Transverse colon (tissue), 4 donors: ENCODE results near the gene KIF5A. TPM values are rescaled to one million over a fixed set of nuclear protein-coding genes. Genes with fewer than 3 reads are reported as not detected.

Source experiments
- DNase-seq: peaks from one replicate; pipeline ENCODE4 v3.0.0-alpha.2; 2019
- H3K27ac ChIP-seq, 4 donors: fragments of 200-600 bp; sonication (generic); 2 replicates each; pipeline ENCODE4 v1.5.1; 2016 to 2018; ENCODE audit warnings: inconsistent platforms in 4 of 4
- H3K27me3 ChIP-seq: fragments of 200-600 bp; sonication (generic); 2 replicates; pipeline ENCODE4 v1.5.1; 2017; ENCODE audit warnings: inconsistent platforms
- H3K36me3 ChIP-seq, 4 donors: fragments of 200-600 bp; sonication (generic); 2 replicates each; pipeline ENCODE4 v1.5.1; 2017 to 2019; ENCODE audit warnings: inconsistent platforms in 4 of 4
- H3K4me1 ChIP-seq, 4 donors: fragments of 200-600 bp; sonication (generic); 2 replicates each; pipeline ENCODE4 v1.5.1; 2017 to 2020; ENCODE audit warnings: inconsistent platforms in 4 of 4
- H3K4me3 ChIP-seq, 4 donors: fragments of 200-600 bp; sonication (generic); 1 replicate in 1 of 4; 2 replicates in 3 of 4; pipeline versions ENCODE4 v1.5.1 to v1.6.1; 2017 to 2019; ENCODE audit warnings: inconsistent platforms in 4 of 4
- H3K9me3 ChIP-seq, 2 donors: fragments of 200-600 bp; sonication (generic); 2 replicates each; pipeline ENCODE4 v1.5.1; 2017 to 2019; ENCODE audit warnings: inconsistent platforms in 2 of 2
- EP300 ChIP-seq: sonication (generic); formaldehyde crosslinking; IDR thresholded peaks from one replicate; pipeline ENCODE4 v1.6.1; 2017; ENCODE audit warnings: antibody characterized with exemption, low read depth
- POLR2A ChIP-seq: fragments of 450-650 bp; IDR thresholded peaks from one replicate; pipeline ENCODE4 v1.6.1; 2016; ENCODE audit warnings: antibody characterized with exemption, mild to moderate bottlenecking, moderate library complexity
- POLR2AphosphoS5 ChIP-seq, 3 donors: sonication (generic); formaldehyde crosslinking; IDR thresholded peaks; one replicate each; pipeline ENCODE4 v1.6.1; 2016; ENCODE audit warnings: antibody characterized with exemption in 3 of 3
- WGBS, 2 donors: methylation state at CpG; one replicate each; pipeline ENCODE4 v1.1.5; 2018; ENCODE audit warnings: low coverage in 1 of 2; 5-methylcytosine and 5-hydroxymethylcytosine counted together
- in situ Hi-C, 4 donors: fragments of 200-750 bp; cut with MboI; loops; one replicate each; pipeline versions ENCODE4 v1.15.0 to v1.15.1; 2017; ENCODE audit warnings: low sequenced_read_pairs in 3 of 4, low pct_ligation_motif_present in 1 of 4, low pct_unique_long_range_greater_than_20kb in 1 of 4
- intact Hi-C: fragments of 100-400 bp; cut with DNase I; formaldehyde crosslinking; loops from one replicate; pipeline ENCODE4 v1.15.1; 2023; ENCODE audit warnings: low total_unique reads
- total RNA-seq, 4 donors: library from RNA; depleted of rRNA; stranded (reverse); fragments of >200 nt; gene quantifications; one replicate each; pipeline ENCODE4 v1.1.0, GENCODE V29; 2016
- TF ChIP-seq, protein P1 (sequence below), 5 experiments: fragments of 200-600 bp in 3 of 5; fragments of 450-650 bp in 2 of 5; sonication (generic) in 3 of 5; IDR thresholded peaks; 1 replicate in 2 of 5; 2 replicates in 3 of 5; pipeline ENCODE4 v1.5.1; 2016 to 2017; ENCODE audit warnings: antibody characterized with exemption in 5 of 5, inconsistent platforms in 3 of 5, mild to moderate bottlenecking in 2 of 5, moderate library complexity in 1 of 5

KIF5A gene
- total RNA-seq, 4 donors from 2014 or later: 1.3 to 6.2 (median 1.6) TPM

DNA sequence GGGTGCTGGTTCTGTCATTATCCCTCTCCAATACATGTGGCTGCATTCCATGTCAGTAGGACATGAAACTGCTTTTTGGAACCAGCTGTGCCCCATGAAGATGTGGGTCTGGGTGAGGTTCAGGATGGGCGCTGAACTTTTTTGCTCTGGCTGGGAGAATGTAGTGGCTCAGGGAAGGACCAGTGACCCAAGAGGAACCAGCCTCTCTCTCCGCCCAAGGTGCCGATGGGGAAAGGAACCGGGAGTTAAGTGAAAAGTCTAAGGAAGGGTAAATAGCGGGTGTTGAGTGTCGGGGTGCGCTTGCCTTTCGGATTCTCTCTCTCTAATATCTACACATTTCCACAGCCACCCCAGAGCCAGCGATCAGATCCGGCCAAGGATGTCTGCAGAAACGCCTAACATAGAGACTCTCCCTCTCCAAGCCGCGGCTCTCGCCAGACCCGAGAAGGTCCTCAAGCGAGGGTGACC, 69.2 kb downstream of the KIF5A start:
- H3K27ac ChIP-seq: no peak overlapping the region
- TF ChIP-seq POLR2AphosphoS5 (IDR thresholded peaks at IDR 0.05) (no peak), POLR2A (no peak), EP300 (no peak)
- TF ChIP-seq, protein P1, sequence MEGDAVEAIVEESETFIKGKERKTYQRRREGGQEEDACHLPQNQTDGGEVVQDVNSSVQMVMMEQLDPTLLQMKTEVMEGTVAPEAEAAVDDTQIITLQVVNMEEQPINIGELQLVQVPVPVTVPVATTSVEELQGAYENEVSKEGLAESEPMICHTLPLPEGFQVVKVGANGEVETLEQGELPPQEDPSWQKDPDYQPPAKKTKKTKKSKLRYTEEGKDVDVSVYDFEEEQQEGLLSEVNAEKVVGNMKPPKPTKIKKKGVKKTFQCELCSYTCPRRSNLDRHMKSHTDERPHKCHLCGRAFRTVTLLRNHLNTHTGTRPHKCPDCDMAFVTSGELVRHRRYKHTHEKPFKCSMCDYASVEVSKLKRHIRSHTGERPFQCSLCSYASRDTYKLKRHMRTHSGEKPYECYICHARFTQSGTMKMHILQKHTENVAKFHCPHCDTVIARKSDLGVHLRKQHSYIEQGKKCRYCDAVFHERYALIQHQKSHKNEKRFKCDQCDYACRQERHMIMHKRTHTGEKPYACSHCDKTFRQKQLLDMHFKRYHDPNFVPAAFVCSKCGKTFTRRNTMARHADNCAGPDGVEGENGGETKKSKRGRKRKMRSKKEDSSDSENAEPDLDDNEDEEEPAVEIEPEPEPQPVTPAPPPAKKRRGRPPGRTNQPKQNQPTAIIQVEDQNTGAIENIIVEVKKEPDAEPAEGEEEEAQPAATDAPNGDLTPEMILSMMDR (IDR thresholded peaks at IDR 0.05): no peak
- no peak overlapping the region for H3K4me3 ChIP-seq
- WGBS, 2 donors: 54 to 56% methylated on average over 7 to 16 of the region's 16 CpGs
- no peak for DNase-seq
- intact Hi-C loops: no loop called here
- H3K36me3 ChIP-seq: no peaks in the 10 kb centered on the region
- in situ Hi-C loops: no loop called here
- H3K4me1 ChIP-seq: peaks cover 0 to 25% (median 17%) of the 10 kb centered on the region in 4 donors
- H3K9me3 ChIP-seq: no peaks in the 10 kb centered on the region
- H3K27me3 ChIP-seq: peaks cover 83% of the 10 kb centered on the region

DNA sequence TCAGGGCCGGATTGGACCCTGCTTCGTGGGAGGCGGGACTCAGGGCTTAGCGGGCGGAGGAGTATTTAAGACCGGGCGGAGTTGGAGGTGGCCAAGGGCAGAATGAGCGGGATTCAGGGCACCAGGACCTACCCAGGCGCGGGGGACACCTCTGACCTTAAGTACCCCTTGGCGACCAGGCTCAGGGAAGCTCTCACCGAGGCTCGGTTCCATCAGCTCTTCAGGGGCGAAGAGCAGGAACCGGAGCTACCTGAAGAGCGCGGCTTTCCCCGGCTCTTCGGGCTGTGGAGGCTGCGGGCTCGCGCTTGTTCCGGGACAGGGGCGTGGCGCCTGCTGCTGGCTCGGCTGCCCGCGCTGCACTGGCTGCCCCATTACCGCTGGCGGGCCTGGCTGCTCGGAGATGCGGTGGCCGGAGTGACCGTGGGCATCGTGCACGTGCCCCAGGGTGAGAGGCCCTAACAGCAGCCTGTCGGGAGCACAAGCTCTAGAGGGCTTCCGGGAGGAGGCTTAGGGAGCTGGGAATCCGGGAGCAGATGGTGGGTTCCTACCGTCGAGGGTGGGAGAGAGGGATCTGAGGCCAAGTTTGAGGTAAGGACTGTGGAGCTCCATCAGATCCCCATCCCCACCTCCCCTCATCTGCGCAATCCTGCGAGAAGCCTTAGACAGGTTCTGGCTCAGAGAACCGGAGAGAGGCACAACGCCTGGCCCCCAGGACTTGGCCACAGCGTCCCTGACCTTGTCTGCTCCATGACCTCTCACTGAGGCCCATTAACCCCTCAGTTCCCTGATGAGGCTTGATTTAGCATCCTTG, 69.8 kb downstream of the KIF5A start:
- no peak for DNase-seq
- intact Hi-C loops: no loop called here
- Histone ChIP-seq H3K27me3 (peaks cover 90% of the 10 kb centered on the region), H3K9me3 (no peaks in the 10 kb centered on the region), H3K4me1 (peaks cover 0 to 23% (median 15%) of the 10 kb centered on the region in 4 donors), H3K27ac (no peak overlapping the region), H3K36me3 (no peaks in the 10 kb centered on the region), H3K4me3 (no peak overlapping the region)
- 32% methylated on average over 23 of the region's 46 CpGs; no CpG with 5 or more reads in 1 of the 2 donors for WGBS, 2 donors
- TF ChIP-seq, protein P1 (IDR thresholded peaks at IDR 0.05): no peak
- no peak for TF ChIP-seq EP300
- in situ Hi-C loops: loop anchor here in 2 of 4 donors (5.0 to 10.0 kb wide), 2 partner anchors 37 to 45 kb away; no protein-coding TSS in a partner anchor

DNA sequence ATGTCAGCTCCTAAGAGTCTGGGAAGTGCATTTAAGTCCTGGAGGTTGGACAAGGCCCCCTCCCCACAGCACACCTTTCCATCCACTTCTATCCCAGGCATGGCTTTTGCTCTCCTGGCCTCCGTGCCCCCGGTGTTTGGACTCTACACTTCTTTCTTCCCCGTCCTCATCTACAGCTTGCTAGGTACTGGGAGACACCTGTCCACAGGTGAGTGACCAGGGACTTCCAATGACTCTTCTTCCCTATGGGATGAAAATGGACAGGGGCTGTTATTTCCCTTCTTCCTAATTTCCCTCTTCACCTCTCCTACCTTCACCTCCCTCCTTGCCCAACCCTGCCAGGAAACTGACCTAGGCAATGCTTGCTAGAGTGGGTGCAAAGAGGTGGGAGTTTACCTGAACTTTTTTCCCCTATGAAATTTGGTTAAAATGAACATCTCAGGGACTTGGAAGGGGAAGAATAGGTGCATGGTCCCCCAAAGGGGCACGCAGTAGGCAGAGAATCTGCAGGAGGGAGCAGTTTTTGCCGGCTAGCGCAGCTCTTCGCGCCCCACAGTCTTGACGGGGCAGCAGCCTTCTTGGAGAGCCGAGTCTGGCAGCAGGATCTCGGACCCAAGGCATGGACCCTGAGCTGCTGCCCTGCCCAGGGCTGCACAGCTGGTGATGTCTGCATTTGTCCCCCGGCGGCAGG, 70.5 kb downstream of the KIF5A start:
- DNase-seq: no peak
- TF ChIP-seq, protein P1 (IDR thresholded peaks at IDR 0.05): no peak
- TF ChIP-seq POLR2A: no peak
- WGBS, 2 donors: 18 to 29% methylated on average over 3 to 13 of the region's 13 CpGs
- in situ Hi-C loops (loop anchor here in 2 of 4 donors (5.0 to 10.0 kb wide), 2 partner anchors 38 to 46 kb away; no protein-coding TSS in a partner anchor), intact Hi-C loops (no loop called here)
- H3K27me3 ChIP-seq: peaks cover 95% of the 10 kb centered on the region
- no peak overlapping the region for H3K27ac ChIP-seq
- H3K4me1 ChIP-seq: peaks cover 0 to 23% (median 15%) of the 10 kb centered on the region in 4 donors
- H3K36me3 ChIP-seq: no peaks in the 10 kb centered on the region
- H3K9me3 ChIP-seq: no peaks in the 10 kb centered on the region
- no peak overlapping the region for H3K4me3 ChIP-seq

DNA sequence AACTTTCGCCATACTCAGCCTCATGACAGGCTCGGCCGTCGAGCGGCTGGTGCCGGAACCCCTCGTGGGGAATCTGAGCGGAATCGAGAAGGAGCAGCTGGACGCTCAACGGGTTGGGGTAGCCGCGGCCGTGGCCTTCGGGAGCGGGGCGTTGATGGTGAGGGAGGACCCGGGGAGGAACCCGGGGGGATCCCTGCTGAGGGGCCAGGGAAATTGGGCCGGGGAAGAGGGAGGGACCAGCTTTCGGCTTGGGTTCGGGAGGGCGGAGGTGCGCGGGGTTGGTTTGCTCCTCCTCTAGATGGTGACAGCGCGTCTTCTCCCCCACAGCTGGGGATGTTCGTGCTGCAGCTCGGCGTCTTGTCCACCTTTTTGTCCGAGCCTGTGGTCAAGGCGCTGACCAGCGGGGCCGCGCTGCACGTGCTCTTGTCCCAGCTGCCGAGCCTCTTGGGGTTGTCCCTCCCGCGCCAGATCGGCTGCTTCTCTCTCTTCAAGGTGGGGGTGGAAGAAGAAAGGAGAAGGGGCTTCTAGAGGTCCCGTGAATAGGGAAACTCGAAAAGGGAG, 71.2 kb downstream of the KIF5A start:
- TF ChIP-seq EP300 (no peak), POLR2A (no peak), POLR2AphosphoS5 (IDR thresholded peaks at IDR 0.05) (no peak)
- TF ChIP-seq, protein P1 (IDR thresholded peaks at IDR 0.05): no peak
- H3K27me3 ChIP-seq: peaks cover 95% of the 10 kb centered on the region
- no peak for DNase-seq
- H3K27ac ChIP-seq: no peak overlapping the region
- intact Hi-C loops: loop anchor here (1.0 kb wide), 1 partner anchor 38 kb away; no protein-coding TSS in a partner anchor
- peak overlapping the region in 2 of 4 donors; percentile 30 to 40 for H3K4me3 ChIP-seq
- H3K4me1 ChIP-seq: peaks cover 0 to 23% (median 14%) of the 10 kb centered on the region in 4 donors
- H3K36me3 ChIP-seq: no peaks in the 10 kb centered on the region
- in situ Hi-C loops: loop anchor here in 2 of 4 donors (5.0 to 10.0 kb wide), 2 partner anchors 39 to 46 kb away; no protein-coding TSS in a partner anchor
- 6% methylated on average over 31 of the region's 42 CpGs; no CpG with 5 or more reads in 1 of the 2 donors for WGBS, 2 donors
- H3K9me3 ChIP-seq: no peaks in the 10 kb centered on the region
